Skeletal muscle cell (primary cell): Measurements from ENCODE around the gene PTK6.
A peak's percentile ranks its signal among the peaks of the same experiment; 100 is the strongest.
"Not testable (repeated sequence)": the region's sequence is repeated elsewhere in the genome, so short reads cannot be mapped to it uniquely, and the experiment has no call there.

Experiments used
- DNase-seq: peaks from one replicate; pipeline ENCODE4 v3.0.0-alpha.2; 2010; ENCODE audit warnings: low read depth
- H3K4me3 ChIP-seq: 2 replicates; pipeline ENCODE4 v1.5.1; 2011; ENCODE audit warnings: low read depth, mild to moderate bottlenecking, control low read depth, low read length, moderate library complexity

The PTK6 gene

DNA sequence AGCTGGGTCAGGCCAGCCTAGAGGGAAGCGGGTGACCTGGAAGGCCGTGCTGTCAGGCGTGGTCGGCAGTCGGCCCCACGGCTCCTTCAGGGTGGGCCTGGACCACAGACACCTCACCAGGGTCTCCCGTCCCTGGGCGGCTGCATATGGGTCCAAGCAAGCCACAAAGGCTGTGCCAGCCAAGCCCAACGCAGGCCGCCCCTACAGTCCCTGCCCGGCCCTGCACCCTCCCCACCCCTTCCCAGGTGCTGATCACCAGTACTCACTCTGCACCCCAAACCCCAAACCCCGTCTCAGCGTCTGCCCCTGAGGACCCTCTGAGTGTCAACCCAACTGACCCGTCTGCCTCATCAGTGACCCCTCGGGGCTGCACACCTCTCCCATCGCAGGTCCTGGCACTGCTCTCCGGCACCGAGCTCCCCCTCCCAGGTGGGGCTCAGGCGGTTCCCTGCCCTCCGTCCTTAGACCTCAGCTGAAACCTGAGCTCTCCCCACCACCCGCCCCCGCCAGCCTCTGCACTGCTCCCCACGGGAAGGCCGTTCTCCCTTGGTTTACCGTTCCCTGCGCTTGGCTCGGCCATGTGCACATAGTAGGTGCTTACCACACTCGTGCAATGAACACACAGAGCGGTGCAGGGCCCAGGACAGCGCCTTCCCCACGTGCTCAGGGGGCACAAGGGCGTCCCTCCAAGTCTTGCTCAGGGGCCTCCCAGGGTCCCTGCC lies 18.1 kb downstream of the PTK6 start:
- peak overlapping the region; percentile 86 for H3K4me3 ChIP-seq
- no peak for DNase-seq

DNA sequence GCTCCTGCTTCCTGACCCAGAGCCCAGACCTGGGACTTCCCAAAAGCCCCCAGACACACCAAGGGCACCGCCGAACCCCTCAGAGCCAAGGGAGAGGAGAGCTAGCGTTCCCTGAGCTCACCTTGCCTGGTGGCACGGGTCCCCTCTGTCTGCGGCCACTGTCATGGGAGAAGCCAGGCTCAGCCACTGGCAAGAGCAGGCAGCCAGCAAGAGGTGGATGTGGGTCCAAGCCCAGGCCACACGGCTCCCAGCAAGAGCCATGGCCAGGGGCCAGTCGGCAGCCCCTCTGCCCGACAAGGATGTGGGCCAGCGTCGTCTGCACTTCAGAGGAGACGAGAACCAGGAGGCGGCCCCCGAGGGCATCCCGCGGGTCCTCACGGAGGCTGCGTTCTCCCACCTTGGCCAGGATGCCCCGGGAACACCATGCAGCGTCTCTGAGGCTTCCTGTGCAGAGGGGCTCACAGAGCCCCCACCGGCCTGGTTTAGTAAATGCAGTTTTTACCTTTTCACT lies 18.8 kb downstream of the PTK6 start:
- no peak for DNase-seq
- no peak overlapping the region for H3K4me3 ChIP-seq

DNA sequence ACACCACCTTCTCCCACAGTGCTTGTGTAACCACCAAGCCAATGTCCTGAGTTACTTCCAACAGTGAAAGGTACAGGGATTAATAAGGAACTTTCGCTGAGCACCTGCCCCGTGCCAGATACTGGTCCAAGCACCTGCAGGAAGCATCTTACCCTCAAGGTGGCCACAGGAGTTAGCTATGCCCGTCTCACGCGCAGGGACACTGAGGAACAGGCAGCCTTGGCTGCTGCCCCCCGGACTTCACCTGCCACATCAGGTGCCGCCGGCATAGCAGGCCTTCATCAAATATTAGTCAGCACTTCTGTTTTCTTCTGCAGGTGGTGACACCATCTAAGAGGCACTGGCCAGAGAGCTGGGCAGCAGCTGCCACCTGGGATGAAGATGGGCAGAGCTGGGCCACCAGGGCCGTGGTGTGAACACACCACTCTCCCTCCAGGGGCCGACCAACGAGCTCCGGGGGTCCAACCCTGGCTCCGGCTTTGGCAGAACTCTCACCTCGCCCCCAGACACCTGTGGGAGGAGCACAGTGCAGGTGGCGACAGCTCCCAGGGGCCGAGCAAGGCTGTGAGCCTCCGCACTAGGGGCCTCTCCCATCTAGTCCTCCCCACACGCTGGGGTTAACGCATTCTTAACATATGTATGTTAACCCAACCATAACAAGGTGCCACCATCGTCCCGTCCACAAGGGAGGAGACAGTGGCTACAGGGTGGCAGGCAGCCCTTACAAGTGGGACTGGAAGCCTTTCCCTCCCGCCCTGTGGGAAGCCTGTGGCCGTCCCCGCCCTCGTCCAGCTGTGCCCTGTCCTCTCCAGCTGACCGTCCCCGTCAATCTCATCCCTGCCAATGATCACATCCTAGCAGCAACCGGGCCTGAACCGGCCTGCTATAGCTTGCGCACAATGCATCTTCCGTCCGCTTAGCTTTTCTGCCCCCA lies 19.5 kb downstream of the PTK6 start:
- no peak for DNase-seq
- H3K4me3 ChIP-seq, result no peak overlapping the region

DNA sequence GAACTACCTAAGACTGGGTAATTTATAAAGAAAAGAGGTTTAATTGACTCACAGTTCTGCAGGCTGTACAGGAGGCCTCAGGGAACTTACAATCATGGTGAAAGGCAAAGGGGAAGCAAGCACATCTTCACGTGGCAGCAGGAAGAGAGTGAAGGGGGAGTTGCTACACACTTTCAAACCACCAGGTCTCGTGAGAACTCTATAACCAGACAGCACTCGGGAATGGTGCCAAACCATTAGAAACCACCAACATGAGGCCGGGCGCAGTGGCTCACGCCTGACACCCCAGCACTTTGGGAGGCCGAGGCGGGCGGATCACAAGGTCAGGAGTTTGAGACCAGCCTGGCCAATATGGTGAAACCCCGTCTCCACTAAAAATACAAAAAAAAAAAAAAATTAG lies 22.7 kb downstream of the PTK6 start:
- not testable (repeated sequence) for DNase-seq, H3K4me3 ChIP-seq

DNA sequence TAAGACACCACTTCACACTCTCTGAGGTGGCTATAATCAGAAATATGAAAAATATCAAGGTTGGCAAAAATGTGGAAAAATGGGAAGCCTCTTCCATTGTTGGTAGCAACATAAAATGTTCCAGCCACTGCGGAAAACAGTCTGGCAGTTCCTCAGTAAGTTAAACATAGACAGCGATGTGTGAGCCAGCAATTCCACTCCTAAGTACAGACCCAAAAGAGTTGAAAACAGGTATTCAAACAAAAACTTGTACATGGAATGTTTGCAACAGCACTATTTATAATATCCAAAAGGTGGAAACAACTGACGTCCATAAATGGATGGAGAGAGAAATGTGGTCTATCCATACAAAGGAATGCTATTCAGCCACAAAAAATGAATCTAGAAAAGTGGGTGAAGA lies 24.0 kb downstream of the PTK6 start:
- no peak for DNase-seq
- no peak overlapping the region for H3K4me3 ChIP-seq

DNA sequence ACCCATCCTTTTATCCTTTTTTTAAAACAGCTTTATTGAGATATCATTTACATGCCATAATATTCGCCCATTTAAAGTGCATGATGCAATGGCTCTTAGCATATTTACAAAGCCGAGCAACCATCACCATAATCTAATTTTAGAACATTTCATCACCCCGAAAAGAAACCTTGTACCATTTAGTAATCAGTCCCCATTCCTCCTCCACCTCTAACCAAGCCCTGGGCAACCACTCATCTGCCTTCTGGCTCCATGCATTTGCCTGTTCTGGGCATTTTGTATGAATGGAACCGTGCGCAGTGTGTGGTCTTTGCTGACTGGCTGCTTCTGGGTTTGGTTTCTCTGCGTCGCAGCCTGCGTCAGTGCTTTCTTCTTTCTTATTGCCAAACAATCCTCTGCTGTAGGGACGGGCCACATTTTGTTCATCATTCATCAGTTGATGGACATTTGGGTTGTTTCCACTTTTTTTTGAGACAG lies 28.1 kb downstream of the PTK6 start:
- H3K4me3 ChIP-seq, result no peak overlapping the region
- no peak for DNase-seq

DNA sequence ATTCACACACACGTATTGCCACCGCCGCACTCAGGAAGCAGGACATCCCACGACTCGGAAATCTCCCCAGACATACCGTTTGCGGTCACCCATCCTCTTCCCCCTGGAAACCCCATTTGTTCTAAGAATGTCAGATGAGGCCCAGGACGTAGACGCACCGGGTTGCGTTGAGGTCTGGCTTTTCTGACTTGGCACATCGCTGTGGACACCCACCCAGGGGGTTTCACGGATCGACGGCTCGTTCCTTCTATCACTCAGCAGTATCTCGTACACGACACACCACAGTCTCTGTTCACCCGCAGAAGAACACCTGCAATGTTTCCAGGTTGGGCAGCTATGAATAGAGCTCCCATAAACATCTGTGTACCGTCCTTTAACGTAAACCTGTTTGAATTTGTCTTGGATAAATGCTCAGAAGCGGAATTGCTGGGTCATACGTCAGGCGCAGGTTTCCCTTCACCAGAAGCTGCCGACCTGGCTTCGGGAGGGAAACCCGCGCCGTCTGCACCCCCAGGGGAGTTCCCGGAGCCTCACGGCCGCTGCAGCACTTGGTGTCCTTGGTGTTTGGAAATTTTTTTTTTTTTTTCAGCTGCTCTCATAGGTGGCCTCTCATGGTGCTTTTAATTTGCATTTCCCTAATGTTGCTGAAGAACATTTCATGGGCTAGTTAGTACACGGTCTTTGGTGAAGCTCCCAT lies 29.0 kb downstream of the PTK6 start:
- H3K4me3 ChIP-seq, result no peak overlapping the region
- DNase-seq, result no peak

DNA sequence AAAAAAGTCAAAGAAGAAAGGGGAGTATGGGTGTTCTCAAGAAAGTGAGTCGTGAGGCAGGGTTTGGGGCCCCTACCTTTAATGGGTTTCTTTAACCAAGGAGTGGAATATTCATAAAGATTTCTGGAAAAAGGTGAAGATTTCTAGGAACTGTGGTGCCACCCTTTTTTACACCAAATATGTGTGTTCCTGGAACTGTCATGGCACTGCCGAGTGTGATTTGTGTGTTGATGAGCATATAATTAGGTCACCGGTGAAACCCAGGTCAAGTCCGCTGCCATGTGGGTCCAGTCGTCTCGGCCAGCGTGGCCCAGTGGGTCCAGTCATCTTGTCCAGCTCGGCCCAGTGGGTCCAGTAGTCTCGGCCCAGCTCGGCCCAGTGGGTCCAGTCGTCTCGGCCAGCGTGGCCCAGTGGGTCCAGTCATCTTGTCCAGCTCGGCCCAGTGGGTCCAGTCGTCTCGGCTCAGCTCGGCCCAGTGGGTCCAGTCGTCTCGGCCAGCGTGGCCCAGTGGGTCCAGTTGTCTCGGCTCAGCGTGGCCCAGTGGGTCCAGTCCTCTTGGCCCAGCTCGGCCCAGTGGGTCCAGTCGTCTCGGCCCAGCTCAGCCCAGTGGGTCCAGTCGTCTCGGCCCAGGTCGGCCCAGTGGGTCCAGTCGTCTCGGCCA lies 30.0 kb downstream of the PTK6 start:
- H3K4me3 ChIP-seq, result no peak overlapping the region
- no peak for DNase-seq

DNA sequence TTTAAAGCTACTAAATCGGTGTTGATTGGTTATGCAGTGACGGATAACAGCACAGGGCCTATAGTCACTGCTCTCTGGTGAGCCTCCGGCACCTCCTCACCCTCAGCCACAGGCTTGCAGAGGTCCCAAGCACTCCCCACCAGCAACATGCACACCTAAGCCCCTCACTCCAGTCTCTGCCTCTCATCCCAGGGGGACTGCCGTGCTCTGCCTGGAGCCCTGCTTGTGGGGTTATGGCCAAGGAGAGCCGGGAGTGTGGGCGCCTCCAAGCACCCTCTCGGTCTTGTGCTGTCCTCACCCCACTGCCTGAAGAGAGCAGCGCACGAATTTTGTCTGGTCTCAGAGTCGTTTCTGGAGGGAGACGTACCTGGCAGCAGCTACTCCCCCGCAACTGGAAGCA lies 31.5 kb downstream of the PTK6 start:
- DNase-seq, result no peak
- no peak overlapping the region for H3K4me3 ChIP-seq

DNA sequence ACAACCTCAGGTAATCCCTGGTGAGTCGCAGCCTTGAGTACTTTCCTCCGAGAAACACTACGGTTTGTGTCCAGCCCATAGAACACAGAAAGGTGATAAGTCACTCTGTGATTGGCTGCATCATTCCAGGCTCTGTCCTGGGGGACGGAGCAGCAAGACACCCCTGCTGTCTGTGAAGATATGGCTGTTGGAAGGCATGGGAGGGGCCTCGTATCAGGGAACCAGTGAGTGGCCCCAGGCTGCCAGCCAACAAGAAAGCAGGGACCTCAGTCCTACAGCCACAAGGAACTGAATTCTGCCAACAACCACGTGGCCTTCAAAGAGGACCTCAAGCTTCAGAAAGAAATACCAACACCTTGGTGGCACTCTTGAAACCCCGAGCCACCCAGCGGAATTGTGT lies 31.9 kb downstream of the PTK6 start:
- H3K4me3 ChIP-seq, result no peak overlapping the region
- DNase-seq, result no peak

DNA sequence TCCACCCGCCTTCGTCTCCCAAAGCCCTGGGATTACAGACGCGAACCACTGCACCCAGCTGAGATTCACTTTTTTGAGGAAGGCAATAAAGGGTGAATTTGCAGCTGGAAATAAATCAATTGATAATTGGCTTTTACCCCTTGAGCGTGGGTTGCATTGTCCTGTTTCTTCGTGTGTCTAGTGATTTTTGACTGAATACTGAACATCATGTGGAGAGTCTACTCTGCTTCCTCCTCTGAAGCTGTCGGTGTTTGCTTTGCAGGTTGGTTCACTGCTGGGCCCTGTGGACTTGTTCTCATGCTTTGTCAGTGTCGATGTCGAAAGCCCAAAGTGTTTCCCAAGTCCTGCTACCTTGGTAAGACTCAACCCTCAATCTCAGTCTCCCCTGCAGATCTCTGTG lies 32.5 kb downstream of the PTK6 start:
- DNase-seq, result no peak
- H3K4me3 ChIP-seq, result no peak overlapping the region

DNA sequence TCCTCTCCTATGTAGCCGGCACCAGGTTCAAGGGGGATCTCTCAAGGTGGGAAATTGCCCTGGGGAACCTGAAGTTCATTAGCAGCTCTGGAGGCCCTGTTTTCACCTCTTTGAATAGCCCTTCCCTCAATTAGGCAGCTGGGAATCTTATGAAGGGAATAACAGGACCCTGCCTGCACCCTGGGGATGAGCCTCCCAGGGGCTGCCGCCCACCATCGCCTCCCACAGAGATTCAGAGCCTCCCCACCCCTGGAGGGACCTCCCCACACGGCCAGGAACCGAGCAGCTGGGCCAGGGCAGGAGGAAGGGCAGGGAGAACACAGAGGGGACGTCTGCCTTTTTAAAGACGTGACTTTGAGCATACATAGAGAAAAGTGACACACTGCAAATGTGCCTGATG lies 33.7 kb downstream of the PTK6 start:
- DNase-seq, result no peak
- no peak overlapping the region for H3K4me3 ChIP-seq

DNA sequence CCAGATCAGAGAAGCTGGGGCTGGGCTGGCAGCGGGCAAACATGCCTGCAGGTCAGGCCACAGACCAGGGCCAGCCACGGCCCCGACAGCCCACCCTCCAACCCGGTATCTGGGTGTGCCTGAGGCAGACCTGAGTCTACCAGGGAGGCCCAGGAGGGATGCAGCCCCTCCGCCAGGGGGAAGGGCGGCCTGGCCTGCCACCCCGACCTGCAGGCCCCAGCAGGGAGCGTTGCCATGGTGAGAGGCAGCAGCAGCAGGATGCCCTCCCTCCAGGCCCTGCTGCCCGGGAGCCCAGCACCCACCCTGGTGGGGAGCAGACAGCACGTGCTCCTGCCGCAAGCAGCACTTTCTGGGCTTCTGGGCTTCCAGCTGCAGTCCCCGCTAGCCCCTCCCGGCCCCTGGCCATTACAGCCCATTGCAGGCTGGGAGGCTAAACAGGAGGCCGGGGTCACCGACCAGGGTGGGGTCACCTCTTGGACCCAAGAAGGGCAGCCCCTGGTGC lies 34.5 kb downstream of the PTK6 start:
- DNase-seq, result no peak
- no peak overlapping the region for H3K4me3 ChIP-seq

DNA sequence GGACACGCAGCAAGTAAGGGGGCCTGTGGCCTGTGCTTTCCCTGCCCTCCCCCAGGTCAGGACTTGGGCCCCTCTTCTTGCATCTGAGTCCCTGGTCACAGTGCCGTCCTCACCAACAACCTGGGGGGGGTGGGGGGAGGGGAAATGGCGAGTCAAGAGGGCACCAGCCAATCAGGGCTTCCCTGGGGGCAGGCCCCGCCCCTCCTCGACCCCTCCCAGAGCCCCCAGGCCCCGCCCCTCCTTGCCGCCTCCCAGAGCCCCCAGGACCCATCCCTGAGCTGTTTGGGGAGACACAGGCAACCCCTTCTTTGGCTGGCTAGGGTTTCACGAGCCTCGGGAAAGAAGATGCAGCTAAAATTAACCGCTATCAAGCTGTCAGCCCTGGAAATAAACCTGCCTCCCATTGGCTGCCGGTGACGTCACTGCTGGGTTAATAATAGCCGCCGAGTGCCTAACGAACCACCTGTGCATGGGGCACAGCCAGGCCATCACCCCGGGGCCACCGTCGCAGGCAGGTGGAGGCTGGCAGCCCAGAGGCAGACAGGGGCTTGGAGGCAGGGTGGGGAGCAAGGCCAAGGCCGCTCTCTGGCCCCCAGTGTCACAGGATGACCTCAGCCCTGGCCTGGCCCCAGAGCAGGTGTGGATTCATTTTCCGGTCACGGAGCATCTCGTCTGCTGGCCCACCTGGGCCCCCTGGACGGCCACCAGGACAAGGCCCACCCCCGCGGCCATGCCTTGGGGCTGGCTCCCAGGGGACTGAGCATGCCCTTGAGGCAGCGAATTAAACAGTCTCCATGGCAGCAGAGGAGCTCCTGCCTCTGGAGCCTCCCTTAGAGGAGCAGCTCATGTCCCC lies 35.1 kb downstream of the PTK6 start:
- no peak for DNase-seq
- H3K4me3 ChIP-seq, result no peak overlapping the region

DNA sequence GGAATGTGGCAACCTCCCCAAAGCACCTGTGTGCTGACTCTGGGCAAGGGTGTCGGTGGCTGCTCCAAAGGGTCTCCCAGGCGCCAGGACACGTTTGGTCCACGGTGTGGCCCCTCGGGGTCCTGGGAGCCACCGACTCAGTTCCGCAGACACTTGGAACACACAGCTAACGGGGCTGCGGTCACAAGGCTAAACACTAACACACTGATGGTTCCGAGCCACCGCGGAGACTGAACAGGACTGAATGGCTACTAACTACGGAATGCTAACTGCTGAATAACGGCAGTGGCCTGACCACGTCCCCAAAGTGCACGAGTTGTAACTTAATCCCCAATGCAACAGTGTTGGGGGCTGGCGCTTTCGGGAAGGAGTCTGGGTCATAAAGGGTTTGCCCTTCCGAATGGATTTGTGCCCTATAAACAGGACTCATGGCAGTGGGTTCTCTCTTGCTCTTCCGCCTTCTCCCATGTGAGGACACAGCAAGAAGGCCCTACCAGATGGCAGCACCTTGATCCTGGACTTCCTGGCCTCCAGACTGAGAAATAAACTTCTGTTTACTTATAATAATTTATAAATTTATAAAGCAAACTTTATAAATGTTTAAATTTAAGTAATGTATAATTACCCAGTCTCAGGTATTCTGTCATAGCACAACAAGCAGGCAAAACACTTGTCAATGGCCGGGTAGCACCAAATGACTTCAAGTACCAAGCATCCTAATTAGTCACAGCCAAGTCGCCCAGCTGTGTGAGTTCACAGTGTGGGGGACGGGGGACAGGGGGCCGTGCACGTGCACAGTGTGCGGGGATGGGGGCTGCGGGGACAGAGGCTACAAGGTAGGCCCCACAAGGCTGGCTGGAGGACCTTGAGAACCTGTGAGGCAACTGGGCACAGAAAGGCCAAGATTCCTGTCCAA lies 36.0 kb downstream of the PTK6 start:
- DNase-seq, result no peak
- H3K4me3 ChIP-seq, result no peak overlapping the region

DNA sequence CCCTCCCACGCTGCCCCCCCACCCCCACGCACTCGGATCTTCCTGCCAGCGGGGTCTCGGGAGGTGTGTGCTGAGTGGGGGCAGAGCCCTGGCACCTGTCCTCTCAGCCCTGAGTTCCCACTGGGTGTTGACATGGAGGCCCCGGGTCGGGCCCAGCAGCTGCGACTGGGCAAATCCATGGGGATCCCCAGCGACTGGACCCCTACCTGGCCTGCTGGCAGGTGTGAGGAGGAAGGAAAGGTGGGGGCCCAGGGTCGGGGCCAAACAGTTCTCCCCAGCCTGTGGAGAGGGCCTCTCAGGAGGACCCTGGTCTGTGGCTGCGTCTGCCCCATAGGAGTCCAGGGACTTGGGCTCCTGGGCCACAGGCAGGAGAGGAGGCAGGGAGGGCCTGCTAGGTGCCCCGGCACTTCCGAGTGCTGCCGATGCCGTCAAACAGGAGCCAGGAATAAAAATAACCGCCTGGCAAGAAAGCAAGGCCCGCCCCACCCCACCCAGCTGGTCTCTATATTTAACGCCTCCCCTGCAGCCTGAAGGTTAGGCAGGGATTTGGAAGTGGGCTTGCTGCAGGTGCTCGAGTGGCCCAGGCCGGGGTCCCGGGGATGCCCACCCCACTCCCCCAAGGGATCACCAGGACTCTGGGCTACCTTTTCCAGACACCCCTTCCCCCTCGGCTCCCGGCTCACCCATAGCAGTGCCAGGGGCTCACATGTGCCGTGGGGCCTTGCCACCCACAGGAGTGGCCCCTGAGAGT lies 36.9 kb downstream of the PTK6 start:
- no peak overlapping the region for H3K4me3 ChIP-seq
- DNase-seq, result no peak
